ACC112 (cell line): ENCODE results near the gene TRABD2B.

ENCODE experiments used
- H2AFZ ChIP-seq: fragments of 200-600 bp; sonication (generic); one replicate; pipeline ENCODE4 v1.6.0; 2017; ENCODE audit warnings: antibody characterized with exemption, low read length; ENCODE audit not compliant: unreplicated experiment
- H3K27ac ChIP-seq: fragments of 200-600 bp; sonication (generic); 2 replicates; pipeline ENCODE4 v1.5.1; 2014; ENCODE audit warnings: low read depth, mild to moderate bottlenecking, antibody characterized with exemption, low read length, moderate library complexity
- H3K27me3 ChIP-seq: fragments of 200-600 bp; sonication (generic); 2 replicates; pipeline ENCODE4 v1.6.1; 2014; ENCODE audit warnings: mild to moderate bottlenecking, antibody characterized with exemption, low read length, moderate library complexity, mixed read lengths; ENCODE audit not compliant: insufficient read depth
- H3K36me3 ChIP-seq: fragments of 200-600 bp; sonication (generic); 2 replicates; pipeline ENCODE4 v1.6.1; 2016; ENCODE audit warnings: mild to moderate bottlenecking, antibody characterized with exemption, low read length, moderate library complexity, mixed read lengths; ENCODE audit not compliant: insufficient read depth
- H3K4me1 ChIP-seq: fragments of 200-600 bp; sonication (generic); one replicate; pipeline ENCODE4 v1.6.1; 2016; ENCODE audit warnings: low read length, mixed read lengths; ENCODE audit not compliant: insufficient read depth, unreplicated experiment, control insufficient read depth
- H3K4me3 ChIP-seq: fragments of 200-600 bp; sonication (generic); 2 replicates; pipeline ENCODE4 v1.5.1; 2014; ENCODE audit warnings: mild to moderate bottlenecking, low read depth, low read length
- H3K79me2 ChIP-seq: fragments of 200-600 bp; sonication (generic); one replicate; pipeline ENCODE4 v1.6.0; 2016; ENCODE audit warnings: low read length; ENCODE audit not compliant: control insufficient read depth, unreplicated experiment, insufficient read depth

Gene TRABD2B

DNA sequence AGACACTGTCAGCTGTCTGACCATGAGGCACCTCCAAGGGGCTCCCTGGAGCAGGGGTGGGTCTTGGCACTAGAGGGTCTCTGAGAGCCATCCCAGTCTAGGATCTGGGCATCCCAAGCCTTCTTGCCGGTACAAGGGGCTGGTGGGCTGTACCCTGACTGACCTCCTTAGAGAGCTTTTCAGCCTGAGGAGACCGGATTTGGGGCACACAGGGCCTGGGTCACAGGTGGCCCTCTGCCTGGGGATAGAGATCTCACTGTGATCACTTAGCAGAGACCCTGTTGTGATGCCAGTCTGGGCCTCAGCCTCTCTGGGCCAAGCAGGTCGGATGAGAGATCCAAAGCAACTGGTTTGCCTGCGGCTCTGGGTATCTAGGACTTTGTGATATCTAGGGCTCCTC is 227.2 kb downstream of the TRABD2B start:
- no peaks in the 10 kb centered on the region for H3K27me3 ChIP-seq
- no peaks in the 10 kb centered on the region for H3K79me2 ChIP-seq
- no peaks in the 10 kb centered on the region for H3K36me3 ChIP-seq
- no peaks in the 10 kb centered on the region for H3K4me1 ChIP-seq
- H3K27ac ChIP-seq, result no peak overlapping the region
- no peak overlapping the region for H3K4me3 ChIP-seq
- no peak overlapping the region for H2AFZ ChIP-seq

DNA sequence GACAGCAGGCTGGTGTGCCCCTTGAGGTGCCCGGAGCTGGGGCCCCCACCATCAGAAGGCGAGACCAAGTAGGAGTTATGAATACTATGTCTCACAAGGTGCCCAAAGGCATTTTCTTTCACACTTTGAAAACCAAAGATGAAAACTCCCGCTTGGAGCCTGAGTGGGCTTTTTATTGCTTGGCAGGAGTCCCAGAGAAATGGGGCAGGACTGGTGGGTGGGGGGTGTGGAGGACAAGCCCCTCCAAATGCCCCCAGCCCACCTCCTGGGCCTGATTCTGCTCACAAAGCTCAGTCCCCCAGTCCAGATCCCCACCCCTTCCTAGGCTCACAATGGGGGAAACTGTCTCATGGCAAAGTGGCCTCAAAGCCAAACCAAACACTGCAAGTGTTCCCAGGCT is 227.9 kb downstream of the TRABD2B start:
- no peaks in the 10 kb centered on the region for H3K79me2 ChIP-seq
- H3K27me3 ChIP-seq, result no peaks in the 10 kb centered on the region
- H3K4me1 ChIP-seq, result no peaks in the 10 kb centered on the region
- no peak overlapping the region for H2AFZ ChIP-seq
- H3K4me3 ChIP-seq, result no peak overlapping the region
- no peak overlapping the region for H3K27ac ChIP-seq
- H3K36me3 ChIP-seq, result no peaks in the 10 kb centered on the region

DNA sequence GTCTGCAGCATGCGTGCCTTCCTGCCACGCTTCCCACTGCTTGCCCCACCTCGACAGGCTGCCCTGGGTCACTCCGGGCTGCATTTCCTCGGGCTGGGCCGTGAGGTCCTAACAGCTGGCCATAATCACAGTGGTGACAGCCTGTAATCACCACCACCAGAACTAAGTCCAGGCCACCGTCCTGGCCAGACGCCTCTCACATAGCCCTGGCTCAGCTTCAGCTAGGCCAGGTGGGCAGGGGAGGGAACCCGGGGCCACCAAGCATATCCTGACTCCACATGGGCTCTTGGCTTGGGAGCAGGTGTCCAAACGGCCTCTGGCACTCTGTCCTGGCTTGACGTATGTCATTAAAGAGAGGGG is 229.5 kb downstream of the TRABD2B start:
- no peaks in the 10 kb centered on the region for H3K79me2 ChIP-seq
- H3K27ac ChIP-seq, result no peak overlapping the region
- H3K27me3 ChIP-seq, result no peaks in the 10 kb centered on the region
- no peaks in the 10 kb centered on the region for H3K36me3 ChIP-seq
- no peak overlapping the region for H3K4me3 ChIP-seq
- H2AFZ ChIP-seq, result no peak overlapping the region
- H3K4me1 ChIP-seq, result no peaks in the 10 kb centered on the region

DNA sequence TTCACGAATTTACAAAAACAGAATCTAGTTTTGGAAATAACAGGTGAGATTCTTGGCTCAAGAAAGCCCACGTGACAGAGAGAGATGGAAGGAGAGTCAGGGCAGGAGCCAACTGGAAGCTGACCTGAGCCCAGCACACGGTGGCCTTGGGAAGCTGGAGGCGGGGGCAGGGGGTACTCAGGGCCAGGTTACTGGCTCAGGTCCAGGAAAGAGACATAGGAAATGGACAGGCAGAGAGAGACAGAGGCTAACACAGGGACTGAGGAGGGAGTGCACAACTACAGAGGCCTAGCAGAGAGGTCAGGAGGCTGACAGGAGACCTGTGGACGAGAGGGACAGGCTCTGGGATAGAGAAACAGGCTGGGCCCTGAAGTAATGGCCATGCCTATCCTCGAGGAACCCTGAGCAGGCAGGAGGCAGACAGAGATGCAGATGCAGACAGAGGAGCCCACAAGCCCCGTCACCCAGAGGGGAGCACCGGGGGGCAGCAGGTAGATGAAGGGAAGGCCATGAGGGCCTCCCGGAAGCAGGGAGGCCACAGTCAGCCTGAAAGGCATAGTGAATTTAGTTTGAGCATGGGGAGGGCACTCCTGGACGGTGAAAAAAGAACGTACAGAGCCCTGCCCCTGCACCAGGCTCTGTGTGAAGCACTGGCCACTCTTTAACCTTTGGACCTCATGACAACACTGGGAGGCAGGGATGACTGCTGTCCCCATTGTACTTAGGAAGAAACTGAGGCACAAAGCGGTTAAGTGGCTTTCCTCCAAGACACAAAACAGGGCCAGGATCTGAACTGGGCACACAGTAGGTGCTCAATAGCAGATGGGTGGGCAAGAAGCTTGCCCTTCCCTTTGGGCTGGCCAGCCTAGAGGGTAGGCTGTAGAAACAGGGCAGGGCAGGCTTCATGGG is 230.1 kb downstream of the TRABD2B start:
- Histone ChIP-seq H3K79me2 (no peaks in the 10 kb centered on the region), H3K27ac (no peak overlapping the region), H3K4me1 (no peaks in the 10 kb centered on the region), H2AFZ (no peak overlapping the region), H3K4me3 (no peak overlapping the region), H3K27me3 (no peaks in the 10 kb centered on the region), H3K36me3 (no peaks in the 10 kb centered on the region)

DNA sequence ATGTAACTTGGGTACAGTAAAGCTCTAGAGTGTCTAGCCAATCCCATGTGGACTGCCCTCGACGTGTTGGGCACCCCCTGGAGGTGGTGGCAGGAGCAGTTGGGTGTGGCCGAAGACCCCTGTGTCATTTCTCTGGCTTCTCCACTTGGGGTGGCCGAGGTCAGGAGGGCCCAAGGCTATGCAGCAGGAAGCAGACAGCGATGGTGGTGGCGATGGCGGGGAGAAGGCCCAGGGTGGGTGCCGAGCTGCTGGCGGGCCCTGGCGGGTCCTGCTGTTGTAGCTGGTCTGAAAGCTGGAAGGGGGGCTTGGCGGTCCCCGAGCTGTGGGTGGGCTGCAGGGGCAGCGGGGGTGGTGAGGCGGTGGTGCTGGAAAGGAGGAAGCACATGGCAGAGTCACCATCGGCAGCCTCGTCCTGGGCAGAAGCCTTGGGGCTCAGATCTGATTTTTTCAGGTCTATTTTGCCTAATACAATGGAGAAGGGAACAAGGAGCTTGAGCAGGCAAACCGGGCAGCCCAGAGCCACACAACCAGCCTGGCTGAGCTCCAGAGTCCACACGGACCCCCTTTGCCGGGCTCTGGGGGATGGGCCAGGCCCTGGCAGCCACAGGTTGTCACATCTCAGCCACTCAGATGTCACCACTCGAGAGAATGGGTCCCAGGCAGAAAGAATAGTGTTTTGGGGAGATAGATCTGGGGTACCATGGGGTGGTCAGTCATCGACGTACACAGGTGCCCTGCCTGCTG is 231.3 kb downstream of the TRABD2B start:
- no peaks in the 10 kb centered on the region for H3K36me3 ChIP-seq
- no peaks in the 10 kb centered on the region for H3K79me2 ChIP-seq
- H3K27me3 ChIP-seq, result no peaks in the 10 kb centered on the region
- H2AFZ ChIP-seq, result no peak overlapping the region
- no peak overlapping the region for H3K27ac ChIP-seq
- no peaks in the 10 kb centered on the region for H3K4me1 ChIP-seq
- no peak overlapping the region for H3K4me3 ChIP-seq

DNA sequence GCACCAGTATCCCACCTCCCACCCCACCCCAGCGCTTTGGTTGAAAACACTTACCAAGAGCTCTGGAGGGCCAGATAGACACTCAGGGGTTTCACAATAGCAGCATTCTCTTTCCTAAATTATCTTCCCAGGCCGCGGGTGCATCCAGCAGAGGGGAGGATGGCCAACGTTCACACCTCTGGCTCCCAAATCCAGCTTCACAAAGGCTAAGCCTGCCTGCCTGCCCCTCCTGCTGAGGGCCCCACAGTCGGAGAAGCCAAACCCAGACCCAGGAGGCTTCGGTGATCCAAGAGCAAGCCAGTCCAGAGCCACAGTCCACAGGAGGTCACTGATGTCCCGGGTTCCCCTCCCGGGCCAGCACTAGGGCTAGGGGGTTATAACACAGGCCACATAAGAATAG is 231.9 kb downstream of the TRABD2B start:
- Histone ChIP-seq H3K27me3 (no peaks in the 10 kb centered on the region), H3K4me1 (no peaks in the 10 kb centered on the region), H3K4me3 (no peak overlapping the region), H3K36me3 (no peaks in the 10 kb centered on the region), H3K27ac (no peak overlapping the region), H2AFZ (no peak overlapping the region), H3K79me2 (no peaks in the 10 kb centered on the region)

DNA sequence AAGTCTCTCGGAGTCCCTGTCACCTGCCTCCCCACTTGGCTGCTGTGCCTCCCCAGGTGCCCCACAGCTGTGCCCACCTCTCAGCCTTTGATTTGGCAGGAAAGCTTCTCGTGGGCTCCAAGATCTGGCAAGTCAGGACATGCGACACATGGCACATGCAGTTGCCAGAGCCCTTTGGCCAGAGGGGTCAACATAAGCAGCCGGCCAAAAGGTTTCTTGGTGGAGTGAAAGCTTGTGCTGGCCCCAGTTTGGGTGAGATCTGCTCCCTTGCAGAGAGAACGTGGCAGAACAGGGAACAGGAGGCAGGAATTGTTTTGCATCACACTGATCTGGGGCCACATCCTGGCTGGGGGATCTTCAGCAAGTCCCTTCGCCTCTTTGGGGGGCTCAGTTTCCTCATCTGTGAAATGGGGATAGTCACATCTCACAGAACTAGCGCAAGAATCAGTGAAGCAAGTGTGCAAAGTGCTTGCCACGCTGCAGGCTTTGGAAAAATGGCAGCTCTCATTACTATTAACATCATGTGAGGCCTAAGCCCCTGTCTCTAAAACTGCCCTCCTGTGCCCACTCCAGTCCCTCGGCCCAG is 232.6 kb downstream of the TRABD2B start:
- Histone ChIP-seq H3K4me3 (no peak overlapping the region), H3K27me3 (no peaks in the 10 kb centered on the region)

DNA sequence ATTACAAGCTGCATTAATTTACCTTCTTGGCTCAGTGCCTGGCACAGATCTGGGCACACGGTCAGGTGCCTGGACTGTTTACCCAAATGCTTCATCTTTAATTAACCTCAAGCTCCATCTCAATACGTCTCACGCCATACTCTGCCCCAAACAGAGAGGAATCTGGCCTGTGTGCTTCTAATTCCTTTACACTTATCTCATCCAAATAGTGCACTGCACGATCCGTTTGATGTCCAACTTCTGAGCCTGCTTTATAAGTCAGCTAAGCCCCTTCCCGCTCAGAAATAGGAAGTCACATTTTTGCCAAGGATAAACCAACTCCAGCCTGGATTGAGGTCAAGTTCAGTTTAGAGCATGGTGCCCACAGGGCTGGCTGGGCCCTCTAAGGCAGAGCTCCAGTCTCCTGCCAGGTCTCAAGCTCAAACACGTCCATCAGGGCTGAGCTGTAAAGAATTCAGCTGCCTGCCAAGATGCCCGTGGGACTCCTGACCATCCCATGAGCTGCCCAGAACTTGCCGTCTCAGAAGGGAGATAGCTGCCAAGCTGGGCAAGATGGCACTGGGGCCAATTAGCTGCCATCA is 233.5 kb downstream of the TRABD2B start:
- Histone ChIP-seq H3K27ac (no peak overlapping the region), H3K79me2 (no peaks in the 10 kb centered on the region), H2AFZ (no peak overlapping the region), H3K4me3 (no peak overlapping the region), H3K27me3 (no peaks in the 10 kb centered on the region), H3K36me3 (no peaks in the 10 kb centered on the region), H3K4me1 (no peaks in the 10 kb centered on the region)

More for the DNA sequence above, 232.6 kb downstream of the TRABD2B start:
- Histone ChIP-seq H3K36me3 (no peaks in the 10 kb centered on the region), H3K4me1 (no peaks in the 10 kb centered on the region), H3K27ac (no peak overlapping the region), H2AFZ (no peak overlapping the region), H3K79me2 (no peaks in the 10 kb centered on the region)

DNA sequence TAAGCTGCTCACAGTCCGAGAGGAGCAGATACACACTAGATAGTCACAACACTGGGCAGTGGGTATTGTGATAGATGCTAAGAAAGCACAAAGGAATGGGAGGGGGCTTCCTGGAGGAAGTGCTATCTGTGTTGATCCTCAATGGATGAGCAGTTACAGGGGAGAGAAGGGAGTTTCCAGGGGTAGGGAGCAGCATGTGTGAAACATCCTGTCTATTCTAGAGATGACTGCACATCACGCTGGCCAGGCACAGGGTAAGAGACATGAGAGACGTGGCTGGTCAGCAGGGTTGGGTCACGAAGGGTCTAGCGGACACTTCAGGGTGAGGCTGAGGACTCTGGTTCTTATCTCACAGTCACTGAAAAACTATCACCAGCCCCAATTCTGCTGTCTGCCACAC is 235.2 kb downstream of the TRABD2B start:
- Histone ChIP-seq H3K27ac (no peak overlapping the region), H3K4me3 (no peak overlapping the region), H3K4me1 (no peaks in the 10 kb centered on the region), H3K27me3 (no peaks in the 10 kb centered on the region), H2AFZ (no peak overlapping the region), H3K79me2 (no peaks in the 10 kb centered on the region), H3K36me3 (no peaks in the 10 kb centered on the region)

DNA sequence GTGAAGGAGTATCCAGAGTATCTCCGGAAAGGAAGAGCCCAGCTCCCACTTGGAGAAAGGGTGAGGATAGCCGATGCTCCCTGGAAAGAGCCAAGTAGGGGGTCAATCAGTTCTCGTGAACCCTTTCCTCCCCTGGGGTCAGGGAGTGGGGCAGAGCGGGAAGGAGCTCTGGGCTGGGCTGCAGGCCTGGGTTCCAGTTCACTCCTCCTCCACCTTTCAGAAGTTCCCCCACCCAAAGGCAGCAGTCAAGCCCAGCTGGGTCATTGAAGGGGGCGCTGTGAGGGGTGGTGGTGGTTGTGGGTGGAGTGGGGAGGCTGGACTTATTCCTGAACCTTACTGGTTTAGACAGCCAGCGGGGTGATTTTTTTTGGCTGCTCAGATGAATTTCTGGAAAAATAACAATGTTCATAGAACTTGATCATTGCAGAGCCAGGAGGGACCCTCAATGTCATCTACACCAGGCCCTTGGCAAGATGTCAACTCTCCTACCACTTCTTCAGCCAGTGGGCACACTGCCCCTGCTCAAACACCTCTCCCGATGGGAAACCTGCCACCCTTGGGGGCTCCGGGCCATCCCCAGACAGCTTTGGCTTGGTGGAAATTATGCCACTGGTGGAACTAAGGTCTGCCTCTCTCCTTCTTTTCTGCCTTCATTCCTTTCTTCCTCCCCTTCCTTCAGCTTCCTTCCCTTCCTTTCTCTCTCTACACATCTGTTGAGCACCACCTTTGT is 235.8 kb downstream of the TRABD2B start:
- Histone ChIP-seq H3K4me1 (no peaks in the 10 kb centered on the region), H2AFZ (no peak overlapping the region), H3K36me3 (no peaks in the 10 kb centered on the region), H3K4me3 (no peak overlapping the region), H3K27me3 (no peaks in the 10 kb centered on the region), H3K27ac (no peak overlapping the region), H3K79me2 (no peaks in the 10 kb centered on the region)
